ENCODE results near the gene NARF.
"Not testable (repeated sequence)": the region's sequence is repeated elsewhere in the genome, so short reads cannot be mapped to it uniquely, and the experiment has no call there.

The NARF gene

DNA sequence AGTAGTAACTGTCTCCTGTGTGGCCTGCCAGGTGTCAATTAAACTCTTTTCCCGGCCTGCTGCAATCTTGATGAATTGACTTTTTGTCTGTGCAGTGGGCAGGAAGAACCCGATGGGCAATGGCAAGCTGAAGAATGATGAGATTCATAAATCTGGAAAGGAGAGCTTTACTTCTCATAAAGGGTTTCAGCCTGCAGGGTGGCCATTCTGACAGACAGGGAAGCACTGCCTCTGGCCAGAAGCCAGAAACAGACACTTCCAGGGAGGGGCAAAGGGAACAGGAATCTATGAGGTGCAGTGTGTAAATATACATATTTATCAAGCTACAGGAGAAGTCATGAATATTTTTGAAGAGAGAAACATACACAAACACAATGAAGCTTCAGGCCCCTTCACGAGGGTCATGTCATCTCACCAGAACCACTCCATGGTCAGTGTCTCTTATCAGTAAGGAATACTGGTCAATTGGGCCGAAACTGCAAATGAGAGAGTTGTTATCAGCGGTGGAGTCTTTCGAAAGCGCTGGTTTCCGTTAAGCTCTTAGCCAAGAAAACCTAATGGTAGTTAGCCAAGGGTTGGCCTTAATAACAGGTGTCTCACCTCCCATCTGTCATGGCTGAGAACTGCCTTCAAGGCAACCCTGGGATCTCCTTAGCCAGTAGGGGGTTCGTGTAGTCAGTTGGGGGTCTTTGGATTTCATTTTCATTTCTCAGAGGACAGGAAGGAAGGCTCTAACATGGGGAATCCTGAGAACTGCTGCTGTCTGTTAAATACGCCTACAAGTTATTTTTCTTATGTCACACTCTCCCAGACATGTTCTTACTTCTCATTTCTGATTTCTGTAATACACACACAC is 1.2 kb upstream of the NARF start:
- Histone ChIP-seq H3K27ac (ENCODE audit: low read depth, low read length) (peak overlapping the region; percentile 100), H3K18ac (ENCODE audit: low read length) (no peak overlapping the region), H3K9me3 (ENCODE audit: insufficient read depth, low read depth, low read length) (no peaks in the 10 kb centered on the region), H2AFZ (ENCODE audit: insufficient read depth, low read length, poor library complexity) (no peak overlapping the region), H2BK12ac (ENCODE audit: low read length) (no peak overlapping the region), H3K27me3 (ENCODE audit: insufficient read depth, low read length) (no peaks in the 10 kb centered on the region), H3K79me1 (ENCODE audit: low read length) (peaks cover 6% of the 10 kb centered on the region), H3K36me3 (ENCODE audit: control insufficient read depth in 1 of 2, insufficient read depth in 2 of 2, low read length in 2 of 2) (peaks cover 9 to 16% of the 10 kb centered on the region in 2 experiments), H3K14ac (ENCODE audit: low read length) (no peak overlapping the region), H3K4me1 (ENCODE audit: control insufficient read depth in 1 of 2, insufficient read depth in 2 of 2, low read length in 2 of 2) (peaks cover 5 to 6% of the 10 kb centered on the region in 2 experiments), H4K91ac (ENCODE audit: low read depth, low read length) (no peak overlapping the region), H3K4me3 (ENCODE audit: low read depth, low read length) (no peak overlapping the region), H3K79me2 (ENCODE audit: control insufficient read depth, insufficient read depth, low read length, poor library complexity) (peaks cover 5% of the 10 kb centered on the region), H2AK5ac (ENCODE audit: low read length) (no peak overlapping the region), H4K12ac (ENCODE audit: low read depth, low read length) (no peak overlapping the region), H3K4me2 (ENCODE audit: low read length) (peak overlapping the region; percentile 80), H3K9ac (ENCODE audit: low read length) (no peak overlapping the region), H2BK120ac (ENCODE audit: insufficient read depth, low read length, poor library complexity) (no peak overlapping the region), H3K23ac (ENCODE audit: low read length) (no peak overlapping the region), H2BK5ac (ENCODE audit: low read depth, low read length, poor library complexity) (no peak overlapping the region), H3K4ac (ENCODE audit: low read depth, low read length) (no peak overlapping the region), H4K8ac (ENCODE audit: low read depth, low read length) (no peak overlapping the region)
- DNase-seq: peak in 1 of 2 donors; percentile 16
- WGBS (ENCODE audit: extremely low coverage, insufficient coverage, insufficient read length): no CpG with 5 or more reads among the region's 10 CpGs

DNA sequence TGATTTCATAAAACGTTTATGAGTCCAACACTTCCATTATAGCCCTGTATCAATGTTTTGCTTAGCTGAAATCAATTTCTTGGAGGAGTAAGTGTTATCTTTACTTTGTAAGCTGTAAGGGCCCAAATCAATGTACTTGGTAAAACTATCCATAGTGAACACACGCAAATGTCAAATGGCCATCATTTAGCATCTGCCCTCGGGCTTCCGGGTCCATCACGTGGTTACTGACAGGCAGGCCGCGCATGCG is 687 bp upstream of the NARF start:
- Histone ChIP-seq H3K23ac (ENCODE audit: low read length) (no peak overlapping the region), H3K4me2 (ENCODE audit: low read length) (peak overlapping the region; percentile 80), H3K79me2 (ENCODE audit: control insufficient read depth, insufficient read depth, low read length, poor library complexity) (peaks cover 5% of the 10 kb centered on the region), H4K12ac (ENCODE audit: low read depth, low read length) (no peak overlapping the region), H3K14ac (ENCODE audit: low read length) (no peak overlapping the region), H4K91ac (ENCODE audit: low read depth, low read length) (peak overlapping the region; percentile 100), H3K9me3 (ENCODE audit: insufficient read depth, low read depth, low read length) (no peaks in the 10 kb centered on the region), H2BK120ac (ENCODE audit: insufficient read depth, low read length, poor library complexity) (no peak overlapping the region), H2BK12ac (ENCODE audit: low read length) (no peak overlapping the region), H2AFZ (ENCODE audit: insufficient read depth, low read length, poor library complexity) (peak overlapping the region; percentile 89), H3K18ac (ENCODE audit: low read length) (no peak overlapping the region), H2BK5ac (ENCODE audit: low read depth, low read length, poor library complexity) (peak overlapping the region; percentile 99), H3K79me1 (ENCODE audit: low read length) (peaks cover 6% of the 10 kb centered on the region), H3K27me3 (ENCODE audit: insufficient read depth, low read length) (no peaks in the 10 kb centered on the region), H3K27ac (ENCODE audit: low read depth, low read length) (peak overlapping the region; percentile 100), H2AK5ac (ENCODE audit: low read length) (no peak overlapping the region), H3K4ac (ENCODE audit: low read depth, low read length) (no peak overlapping the region), H3K36me3 (ENCODE audit: control insufficient read depth in 1 of 2, insufficient read depth in 2 of 2, low read length in 2 of 2) (peaks cover 12 to 19% of the 10 kb centered on the region in 2 experiments), H3K4me3 (ENCODE audit: low read depth, low read length) (peak overlapping the region; percentile 88), H4K8ac (ENCODE audit: low read depth, low read length) (peak overlapping the region; percentile 98), H3K9ac (ENCODE audit: low read length) (no peak overlapping the region), H3K4me1 (ENCODE audit: control insufficient read depth in 1 of 2, insufficient read depth in 2 of 2, low read length in 2 of 2) (peaks cover 5 to 6% of the 10 kb centered on the region in 2 experiments)
- no CpG with 5 or more reads among the region's 8 CpGs for WGBS (ENCODE audit: extremely low coverage, insufficient coverage, insufficient read length)
- DNase-seq: no peak

DNA sequence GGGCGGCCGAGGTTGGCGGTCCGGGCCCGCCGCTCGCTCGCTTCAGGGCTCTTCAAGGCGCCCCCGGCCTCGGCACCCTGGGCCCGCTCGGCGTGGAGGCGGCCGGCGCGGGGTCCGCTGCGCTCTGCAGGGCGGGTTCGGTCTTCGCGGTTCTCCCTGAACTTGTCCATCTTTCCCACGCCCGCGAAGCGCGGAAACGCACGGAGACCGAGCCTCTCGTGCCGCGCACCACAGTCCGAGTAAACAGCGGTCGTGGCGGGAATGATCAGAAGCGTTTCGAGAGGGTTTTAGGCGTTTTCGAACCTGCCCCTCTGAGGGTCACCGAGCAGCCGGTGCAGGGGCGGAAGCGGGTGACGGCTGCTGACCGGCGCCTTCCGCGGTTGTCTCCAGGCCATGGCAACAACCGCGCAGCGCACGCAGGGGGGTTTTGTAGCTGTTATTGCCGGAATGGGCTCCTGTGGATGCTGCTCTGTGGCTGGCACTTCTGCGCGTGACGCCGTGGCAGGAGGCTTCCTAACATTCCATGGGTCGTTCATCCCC is 414 bp downstream of the NARF start:
- no peaks in the 10 kb centered on the region for H3K9me3 ChIP-seq (ENCODE audit: insufficient read depth, low read depth, low read length)
- peak in 1 of 2 donors; percentile 25 for DNase-seq
- peaks cover 5 to 6% of the 10 kb centered on the region in 2 experiments for H3K4me1 ChIP-seq (ENCODE audit: control insufficient read depth in 1 of 2, insufficient read depth in 2 of 2, low read length in 2 of 2)
- H3K18ac ChIP-seq (ENCODE audit: low read length): peak overlapping the region; percentile 74
- peak overlapping the region; percentile 34 for H4K12ac ChIP-seq (ENCODE audit: low read depth, low read length)
- peak overlapping the region; percentile 7 for H3K27ac ChIP-seq (ENCODE audit: low read depth, low read length)
- H2BK120ac ChIP-seq (ENCODE audit: insufficient read depth, low read length, poor library complexity): no peak overlapping the region
- H2BK12ac ChIP-seq (ENCODE audit: low read length): no peak overlapping the region
- H4K91ac ChIP-seq (ENCODE audit: low read depth, low read length): peak overlapping the region; percentile 77
- peak overlapping the region; percentile 53 for H2AFZ ChIP-seq (ENCODE audit: insufficient read depth, low read length, poor library complexity)
- peak overlapping the region; percentile 4 for H3K4ac ChIP-seq (ENCODE audit: low read depth, low read length)
- peak overlapping the region; percentile 87 for H3K4me3 ChIP-seq (ENCODE audit: low read depth, low read length)
- peak overlapping the region; percentile 67 for H4K8ac ChIP-seq (ENCODE audit: low read depth, low read length)
- H3K9ac ChIP-seq (ENCODE audit: low read length): peak overlapping the region; percentile 30
- H3K27me3 ChIP-seq (ENCODE audit: insufficient read depth, low read length): no peaks in the 10 kb centered on the region
- H3K4me2 ChIP-seq (ENCODE audit: low read length): peak overlapping the region; percentile 89
- H3K79me1 ChIP-seq (ENCODE audit: low read length): peaks cover 6% of the 10 kb centered on the region
- no peak overlapping the region for H3K23ac ChIP-seq (ENCODE audit: low read length)
- peaks cover 18 to 24% of the 10 kb centered on the region in 2 experiments for H3K36me3 ChIP-seq (ENCODE audit: control insufficient read depth in 1 of 2, insufficient read depth in 2 of 2, low read length in 2 of 2)
- no CpG with 5 or more reads among the region's 62 CpGs for WGBS (ENCODE audit: extremely low coverage, insufficient coverage, insufficient read length)
- peak overlapping the region; percentile 22 for H3K14ac ChIP-seq (ENCODE audit: low read length)
- no peak overlapping the region for H2BK5ac ChIP-seq (ENCODE audit: low read depth, low read length, poor library complexity)
- H2AK5ac ChIP-seq (ENCODE audit: low read length): no peak overlapping the region
- H3K79me2 ChIP-seq (ENCODE audit: control insufficient read depth, insufficient read depth, low read length, poor library complexity): peaks cover 5% of the 10 kb centered on the region

DNA sequence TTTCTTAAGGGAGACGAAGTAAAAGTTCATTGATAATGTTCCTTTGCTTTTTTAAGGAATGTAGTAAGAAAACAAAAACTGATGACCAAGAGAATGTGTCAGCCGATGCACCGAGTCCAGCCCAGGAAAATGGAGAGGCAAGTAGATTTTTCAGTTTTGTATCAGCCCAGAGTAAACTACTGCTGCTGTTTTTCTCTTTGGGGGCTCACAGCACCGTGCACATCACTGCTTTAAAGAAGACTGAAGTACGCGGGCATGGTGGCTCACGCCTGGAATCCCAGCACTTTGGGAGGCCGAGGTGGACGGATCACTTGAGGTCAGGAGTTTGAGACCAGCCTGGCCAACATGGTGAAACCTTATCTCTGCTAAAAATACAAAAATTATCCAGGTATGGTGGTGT is 1.4 kb downstream of the NARF start:
- not testable (repeated sequence) for H3K79me2 ChIP-seq (ENCODE audit: control insufficient read depth, insufficient read depth, low read length, poor library complexity); H2BK12ac ChIP-seq (ENCODE audit: low read length); H3K4me3 ChIP-seq (ENCODE audit: low read depth, low read length); H4K91ac ChIP-seq (ENCODE audit: low read depth, low read length); H3K23ac ChIP-seq (ENCODE audit: low read length); H2BK5ac ChIP-seq (ENCODE audit: low read depth, low read length, poor library complexity); H3K4me1 ChIP-seq (ENCODE audit: control insufficient read depth in 1 of 2, insufficient read depth in 2 of 2, low read length in 2 of 2); H3K9me3 ChIP-seq (ENCODE audit: insufficient read depth, low read depth, low read length); H2BK120ac ChIP-seq (ENCODE audit: insufficient read depth, low read length, poor library complexity); H3K27me3 ChIP-seq (ENCODE audit: insufficient read depth, low read length); H3K14ac ChIP-seq (ENCODE audit: low read length); H4K12ac ChIP-seq (ENCODE audit: low read depth, low read length); DNase-seq; H4K8ac ChIP-seq (ENCODE audit: low read depth, low read length); H2AK5ac ChIP-seq (ENCODE audit: low read length); H3K79me1 ChIP-seq (ENCODE audit: low read length); H3K4me2 ChIP-seq (ENCODE audit: low read length); H3K18ac ChIP-seq (ENCODE audit: low read length); H3K4ac ChIP-seq (ENCODE audit: low read depth, low read length); H2AFZ ChIP-seq (ENCODE audit: insufficient read depth, low read length, poor library complexity); H3K27ac ChIP-seq (ENCODE audit: low read depth, low read length); H3K9ac ChIP-seq (ENCODE audit: low read length)
- peaks cover 26 to 33% of the 10 kb centered on the region in 2 experiments for H3K36me3 ChIP-seq (ENCODE audit: control insufficient read depth in 1 of 2, insufficient read depth in 2 of 2, low read length in 2 of 2)
- WGBS (ENCODE audit: extremely low coverage, insufficient coverage, insufficient read length): no CpG with 5 or more reads among the region's 9 CpGs

All from trophoblast cell (in vitro differentiated cells and primary cell).